Uterus (tissue), 4 donors: ENCODE data around the gene CTNND2. TPM values are rescaled to one million over a fixed set of nuclear protein-coding genes. Genes with fewer than 3 reads are reported as not detected.
"Not testable (repeated sequence)": the region's sequence is repeated elsewhere in the genome, so short reads cannot be mapped to it uniquely, and the experiment has no call there.

Experiments used
- DNase-seq, 2 donors: peaks; one replicate each; pipeline ENCODE4 v3.0.0-alpha.2; 2019 to 2020
- H3K27ac ChIP-seq, 2 donors: fragments of 200-600 bp; sonication (generic); 1 replicate in 1 of 2; 2 replicates in 1 of 2; pipeline ENCODE4 v1.5.1; 2016 to 2018
- H3K27me3 ChIP-seq, 2 donors: fragments of 200-600 bp; sonication (generic); one replicate each; pipeline ENCODE4 v1.5.1; 2018 to 2019; ENCODE audit warnings: control low read depth in 1 of 2
- H3K36me3 ChIP-seq, 2 donors: fragments of 200-600 bp; sonication (generic); one replicate each; pipeline ENCODE4 v1.5.1; 2019; ENCODE audit warnings: control low read depth in 1 of 2
- H3K4me1 ChIP-seq, 2 donors: fragments of 200-600 bp; sonication (generic); one replicate each; pipeline ENCODE4 v1.5.1; 2018 to 2019; ENCODE audit warnings: control low read depth in 1 of 2
- H3K4me3 ChIP-seq, 2 donors: fragments of 200-600 bp; sonication (generic); 1 replicate in 1 of 2; 2 replicates in 1 of 2; pipeline ENCODE4 v1.5.1; 2018 to 2019; ENCODE audit warnings: mild to moderate bottlenecking in 1 of 2
- H3K9me3 ChIP-seq, 2 donors: fragments of 200-600 bp; sonication (generic); one replicate each; pipeline ENCODE4 v1.5.1; 2019; ENCODE audit warnings: control low read depth in 1 of 2
- CTCF ChIP-seq, 4 experiments: fragments of 200-600 bp in 2 of 4; fragments of 450-650 bp in 2 of 4; sonication (generic) in 2 of 4; IDR thresholded peaks; one replicate each; pipeline ENCODE4 v1.5.1; 2016 to 2019; ENCODE audit warnings: antibody characterized with exemption in 4 of 4, mild to moderate bottlenecking in 2 of 4, moderate library complexity in 1 of 4
- POLR2A ChIP-seq, 2 donors: fragments of 450-650 bp; IDR thresholded peaks; one replicate each; pipeline ENCODE4 v1.6.1; 2016; ENCODE audit warnings: antibody characterized with exemption in 2 of 2, mild to moderate bottlenecking in 1 of 2, moderate library complexity in 1 of 2
- intact Hi-C: fragments of 100-400 bp; cut with DNase I; formaldehyde crosslinking; loops from one replicate; pipeline ENCODE4 v1.15.1; 2023; ENCODE audit warnings: low total_unique reads
- total RNA-seq, 4 donors: library from RNA; depleted of rRNA in 3 of 4; stranded (reverse); fragments of >200 nt in 3 of 4; gene quantifications; one replicate each; pipeline versions ENCODE4 v1.1.0 to v1.2.4, GENCODE V29; 2014 to 2023
- donor health status: DM: yes; HTN: yes; CAD: no.

CTNND2 gene
- total RNA-seq, 4 donors from 2014 or later = 0.49 to 1.2 TPM; not detected in 2

GRCh38 chr5:11069041-11069440 is 835.2 kb downstream of the CTNND2 start:
- Histone ChIP-seq H3K4me1 (no peaks in the 10 kb centered on the region), H3K27me3 (no peaks in the 10 kb centered on the region), H3K9me3 (no peaks in the 10 kb centered on the region), H3K36me3 (no peaks in the 10 kb centered on the region), H3K27ac (no peak overlapping the region), H3K4me3 (no peak overlapping the region)
- intact Hi-C loops = no loop called here
- no peak for DNase-seq
- TF ChIP-seq POLR2A (IDR thresholded peaks at IDR 0.05) (no peak), CTCF (IDR thresholded peaks at IDR 0.05) (no peak)

- H3K9me3 ChIP-seq, H3K4me3 ChIP-seq, intact Hi-C loops, H3K36me3 ChIP-seq, H3K4me1 ChIP-seq, H3K27me3 ChIP-seq, DNase-seq, H3K27ac ChIP-seq: not testable (repeated sequence)
These were observed 838.5 kb downstream of the CTNND2 start for GRCh38 chr5:11065723-11066122.

- no peaks in the 10 kb centered on the region for H3K9me3 ChIP-seq
- no peak overlapping the region for H3K4me3 ChIP-seq
- H3K27ac ChIP-seq = no peak overlapping the region
- H3K4me1 ChIP-seq = no peaks in the 10 kb centered on the region
- intact Hi-C loops = no loop called here
- DNase-seq = no peak
- TF ChIP-seq CTCF (IDR thresholded peaks at IDR 0.05) (no peak), POLR2A (IDR thresholded peaks at IDR 0.05) (no peak)
- no peaks in the 10 kb centered on the region for H3K36me3 ChIP-seq
- H3K27me3 ChIP-seq = no peaks in the 10 kb centered on the region
These were observed 839.3 kb downstream of the CTNND2 start for GRCh38 chr5:11064763-11065450.

GRCh38 chr5:11062397-11062796 is 841.8 kb downstream of the CTNND2 start:
- no peak overlapping the region for H3K27ac ChIP-seq
- H3K36me3 ChIP-seq = no peaks in the 10 kb centered on the region
- intact Hi-C loops = no loop called here
- H3K4me3 ChIP-seq = no peak overlapping the region
- no peaks in the 10 kb centered on the region for H3K9me3 ChIP-seq
- H3K4me1 ChIP-seq = no peaks in the 10 kb centered on the region
- H3K27me3 ChIP-seq = no peaks in the 10 kb centered on the region
- no peak for DNase-seq
- TF ChIP-seq CTCF (IDR thresholded peaks at IDR 0.05) = no peak
- TF ChIP-seq POLR2A (IDR thresholded peaks at IDR 0.05) = no peak

- Histone ChIP-seq H3K27me3 (no peaks in the 10 kb centered on the region), H3K4me3 (no peak overlapping the region)
These were observed 847.7 kb downstream of the CTNND2 start for GRCh38 chr5:11056560-11056959.

More at GRCh38 chr5:11056560-11056959, 847.7 kb downstream of the CTNND2 start:
- H3K27ac ChIP-seq = no peak overlapping the region
- H3K4me1 ChIP-seq = no peaks in the 10 kb centered on the region
- no peak for DNase-seq
- no peak for TF ChIP-seq CTCF (IDR thresholded peaks at IDR 0.05)
- no peak for TF ChIP-seq POLR2A (IDR thresholded peaks at IDR 0.05)
- intact Hi-C loops = no loop called here
- H3K9me3 ChIP-seq = no peaks in the 10 kb centered on the region
- H3K36me3 ChIP-seq = no peaks in the 10 kb centered on the region
